Stomach (tissue), 9 donors: ENCODE results near the gene PRR5L. TPM values are rescaled to one million over a fixed set of nuclear protein-coding genes. Genes with fewer than 3 reads are reported as not detected.

ENCODE experiments used
- DNase-seq, 2 donors: peaks; one replicate each; pipeline versions ENCODE4 v3.0.0 to v3.0.0-alpha.2; 2013 to 2019
- H3K27ac ChIP-seq, 5 donors: fragments of 200-600 bp in 4 of 5; sonication (generic) in 4 of 5; one replicate each; pipeline ENCODE4 v1.5.1; 2013 to 2019; ENCODE audit warnings: mild to moderate bottlenecking in 1 of 5, moderate library complexity in 1 of 5
- H3K27me3 ChIP-seq, 3 donors: fragments of 200-600 bp; sonication (generic); one replicate each; pipeline ENCODE4 v1.5.1; 2017 to 2019; ENCODE audit warnings: mixed run types in 1 of 3
- H3K36me3 ChIP-seq, 4 donors: fragments of 200-600 bp; sonication (generic); 1 replicate in 3 of 4; 2 replicates in 1 of 4; pipeline ENCODE4 v1.5.1; 2016 to 2019
- H3K4me1 ChIP-seq, 4 donors: fragments of 200-600 bp; sonication (generic); one replicate each; pipeline ENCODE4 v1.5.1; 2016 to 2019
- H3K4me3 ChIP-seq, 4 donors: fragments of 200-600 bp; sonication (generic) in 3 of 4; one replicate each; pipeline ENCODE4 v1.5.1; 2016 to 2019; ENCODE audit warnings: mild to moderate bottlenecking in 1 of 4
- H3K9me3 ChIP-seq, 4 donors: fragments of 200-600 bp; sonication (generic); one replicate each; pipeline ENCODE4 v1.5.1; 2016 to 2019
- CTCF ChIP-seq, 7 experiments: fragments of 450-650 bp in 4 of 7; fragments of 200-600 bp in 3 of 7; sonication (generic) in 3 of 7; IDR thresholded peaks; one replicate each; pipeline ENCODE4 v1.5.1; 2016 to 2019; ENCODE audit warnings: antibody characterized with exemption in 7 of 7, control low read depth in 2 of 7, mild to moderate bottlenecking in 1 of 7
- EP300 ChIP-seq: sonication (generic); formaldehyde crosslinking; IDR thresholded peaks from one replicate; pipeline ENCODE4 v1.6.1; 2017; ENCODE audit warnings: antibody characterized with exemption
- POLR2A ChIP-seq, 4 donors: fragments of 450-650 bp; IDR thresholded peaks; one replicate each; pipeline ENCODE4 v1.6.1; 2016; ENCODE audit warnings: antibody characterized with exemption in 4 of 4, control low read depth in 2 of 4, mild to moderate bottlenecking in 1 of 4, moderate library complexity in 1 of 4
- POLR2AphosphoS5 ChIP-seq, 3 donors: sonication (generic); formaldehyde crosslinking; IDR thresholded peaks; one replicate each; pipeline ENCODE4 v1.6.1; 2016; ENCODE audit warnings: antibody characterized with exemption in 3 of 3
- WGBS, 5 donors: extraction: QIAGEN DNeasy Blood & Tissue Kit in 3 of 5; methylation state at CpG; one replicate each; pipeline versions ENCODE4 v1.1.5 to v1.1.7; 2013 to 2018; 5-methylcytosine and 5-hydroxymethylcytosine counted together
- intact Hi-C: fragments of 100-400 bp; cut with DNase I; formaldehyde crosslinking; loops from one replicate; pipeline ENCODE4 v1.15.1; 2023; ENCODE audit warnings: low total_unique reads
- polyA plus RNA-seq, 3 donors: library from polyadenylated mRNA; stranded (reverse); fragments of 200-250 nt; gene quantifications; one replicate each; pipeline ENCODE4 v1.2.3, GENCODE V29; 2013
- total RNA-seq, 5 donors: library from RNA; depleted of rRNA; stranded (reverse); fragments of >200 nt; gene quantifications; one replicate each; pipeline versions ENCODE4 v1.1.0 to v1.2.3, GENCODE V29; 2014 to 2016
- donor health status: healthy with polysubstance abuse.
- donor health status: Bipolar disorder and iron deficiency.
- donor health status: healthy.

The PRR5L gene
- total and polyA plus RNA-seq, 8 donors = 1.4 to 274 (median 2.4) TPM; not detected in 1

GRCh38 chr11:36405585-36406367 is 109.7 kb downstream of the PRR5L start:
- Histone ChIP-seq H3K9me3 (no peaks in the 10 kb centered on the region), H3K4me3 (no peak overlapping the region), H3K4me1 (peaks cover 0 to 26% (median 0%) of the 10 kb centered on the region in 4 donors), H3K36me3 (peaks cover 0 to 19% (median 6%) of the 10 kb centered on the region in 4 donors), H3K27ac (no peak overlapping the region), H3K27me3 (no peaks in the 10 kb centered on the region)
- WGBS, 5 donors = 74 to 84% (median 80%) methylated on average over 5 of the region's 5 CpGs
- intact Hi-C loops = no loop called here
- no peak for DNase-seq
- TF ChIP-seq POLR2A (IDR thresholded peaks at IDR 0.05) = no peak
- no peak for TF ChIP-seq POLR2AphosphoS5 (IDR thresholded peaks at IDR 0.05)
- no peak for TF ChIP-seq CTCF (IDR thresholded peaks at IDR 0.05)
- no peak for TF ChIP-seq EP300

GRCh38 chr11:36407356-36407755 is 111.3 kb downstream of the PRR5L start:
- TF ChIP-seq CTCF (IDR thresholded peaks at IDR 0.05) (no peak), EP300 (no peak), POLR2AphosphoS5 (IDR thresholded peaks at IDR 0.05) (no peak), POLR2A (IDR thresholded peaks at IDR 0.05) (no peak)
- no peaks in the 10 kb centered on the region for H3K9me3 ChIP-seq
- H3K27me3 ChIP-seq = no peaks in the 10 kb centered on the region
- H3K36me3 ChIP-seq = peaks cover 0 to 10% (median 6%) of the 10 kb centered on the region in 4 donors
- H3K4me3 ChIP-seq = no peak overlapping the region
- DNase-seq = no peak
- no peak overlapping the region for H3K27ac ChIP-seq
- intact Hi-C loops = no loop called here
- H3K4me1 ChIP-seq = peaks cover 0 to 40% (median 0%) of the 10 kb centered on the region in 4 donors

- no peak overlapping the region for H3K4me3 ChIP-seq
- H3K27me3 ChIP-seq = no peaks in the 10 kb centered on the region
- H3K36me3 ChIP-seq = no peaks in the 10 kb centered on the region
- no peaks in the 10 kb centered on the region for H3K9me3 ChIP-seq
- intact Hi-C loops = no loop called here
- peak overlapping the region in 2 of 5 donors; percentile 55 to 62 for H3K27ac ChIP-seq
- 60 to 85% (median 71%) methylated on average over 6 of the region's 6 CpGs for WGBS, 5 donors
- TF ChIP-seq POLR2AphosphoS5 (IDR thresholded peaks at IDR 0.05) (no peak), CTCF (IDR thresholded peaks at IDR 0.05) (no peak), EP300 (no peak)
- H3K4me1 ChIP-seq = peaks cover 0 to 49% (median 0%) of the 10 kb centered on the region in 4 donors
- no peak for DNase-seq
Measured at GRCh38 chr11:36408498-36409136, 112.5 kb downstream of the PRR5L start.

- no peaks in the 10 kb centered on the region for H3K36me3 ChIP-seq
- H3K4me1 ChIP-seq = peaks cover 0 to 49% (median 0%) of the 10 kb centered on the region in 4 donors
- no peaks in the 10 kb centered on the region for H3K9me3 ChIP-seq
- peak in 1 of 2 donors; percentile 30 for DNase-seq
- H3K27me3 ChIP-seq = no peaks in the 10 kb centered on the region
- TF ChIP-seq EP300 (no peak), CTCF (IDR thresholded peaks at IDR 0.05) (no peak), POLR2A (IDR thresholded peaks at IDR 0.05) (no peak), POLR2AphosphoS5 (IDR thresholded peaks at IDR 0.05) (no peak)
- no peak overlapping the region for H3K4me3 ChIP-seq
- intact Hi-C loops = no loop called here
- peak overlapping the region in 2 of 5 donors; percentile 55 to 62 for H3K27ac ChIP-seq
- WGBS, 5 donors = 53 to 69% (median 62%) methylated on average over 8 of the region's 8 CpGs
Measured at GRCh38 chr11:36409152-36409816, 113.2 kb downstream of the PRR5L start.
